Calu3 (cell line): ENCODE results near the gene SIGLEC8. TPM values are rescaled to one million over a fixed set of nuclear protein-coding genes. Genes with fewer than 3 reads are reported as not detected.

Experiments used
- BruUV-seq: library from RNA; stranded (reverse); fragments of 400-500 nt; replicated peaks from 2 replicates; lab custom pipeline; 2021; lab: Mats Ljungman, UMichigan
- CTCF ChIA-PET: fragments of 300-600 bp; sonication (Branson Sonifier 250); formaldehyde crosslinking; loops from one replicate; lab custom pipeline; 2022; ENCODE audit warnings: antibody characterized with exemption; lab: Charles Lee
- DNase-seq: peaks from one replicate; pipeline ENCODE4 v3.0.0; 2022
- H3K27ac Mint-ChIP-seq: one replicate; pipeline ENCODE4 v1.8.0; 2022; ENCODE audit warnings: mixed read lengths; ENCODE audit not compliant: unreplicated experiment
- H3K27me3 Mint-ChIP-seq: one replicate; pipeline ENCODE4 v1.8.0; 2022; ENCODE audit warnings: mixed read lengths; ENCODE audit not compliant: unreplicated experiment
- H3K36me3 Mint-ChIP-seq: one replicate; pipeline ENCODE4 v1.8.0; 2022; ENCODE audit warnings: mild to moderate bottlenecking, moderate library complexity, mixed read lengths; ENCODE audit not compliant: insufficient read depth, unreplicated experiment
- H3K4me1 Mint-ChIP-seq: one replicate; pipeline ENCODE4 v1.8.0; 2022; ENCODE audit warnings: mild to moderate bottlenecking, low read depth, mixed read lengths; ENCODE audit not compliant: unreplicated experiment
- H3K4me3 Mint-ChIP-seq: one replicate; pipeline ENCODE4 v1.8.0; 2022; ENCODE audit warnings: mild to moderate bottlenecking, low read depth, moderate library complexity, mixed read lengths; ENCODE audit not compliant: unreplicated experiment
- H3K9me3 Mint-ChIP-seq: one replicate; pipeline ENCODE4 v1.8.0; 2022; ENCODE audit warnings: low read depth, mixed read lengths; ENCODE audit not compliant: unreplicated experiment
- CTCF ChIP-seq: fragments of 200-600 bp; IDR thresholded peaks from one replicate; pipeline ENCODE4 v1.8.0; 2022; ENCODE audit warnings: antibody characterized with exemption; ENCODE audit not compliant: unreplicated experiment
- intact Hi-C: fragments of 100-400 bp; cut with micrococcal nuclease; formaldehyde crosslinking; loops from one replicate; pipeline ENCODE4 v1.10.0; 2022; ENCODE audit not compliant: unreplicated experiment
- total RNA-seq: library from RNA; stranded (reverse); gene quantifications from 2 replicates; pipeline ENCODE4 v1.2.3, GENCODE V29; 2022

The SIGLEC8 gene
- total RNA-seq, 1 experiment from 2014 or later: not detected

DNA sequence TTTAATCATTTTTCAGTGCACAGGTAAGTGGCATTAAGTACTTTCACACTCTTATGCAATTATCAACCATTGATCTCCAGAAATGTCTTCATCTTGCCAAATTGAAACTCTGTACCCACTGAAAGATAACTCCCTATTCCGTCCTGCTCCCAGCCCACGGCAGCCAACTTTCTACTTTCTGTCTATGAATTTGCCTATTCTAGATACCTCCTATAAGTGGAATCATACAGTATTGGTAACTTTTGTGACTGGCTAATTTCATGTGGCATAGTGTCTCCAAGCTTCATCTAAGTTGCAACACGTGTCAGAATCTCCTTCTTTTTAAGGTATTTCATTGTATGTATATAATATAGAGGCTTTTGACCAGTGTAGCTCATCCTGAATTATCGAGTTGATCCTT lies 14.4 kb upstream of the SIGLEC8 start:
- intact Hi-C loops: loop anchor here (1.0 to 10.0 kb wide), 4 partner anchors 43 to 311 kb away; partner anchors contain the start of gene ZNF175
- Mint-ChIP-seq H3K4me3 (no peak overlapping the region), H3K27ac (no peak overlapping the region), H3K9me3 (peaks cover 4% of the 10 kb centered on the region), H3K36me3 (peaks cover 4% of the 10 kb centered on the region), H3K27me3 (peaks cover 9% of the 10 kb centered on the region), H3K4me1 (peaks cover 42% of the 10 kb centered on the region)
- no TSS peak for BruUV-seq
- no peak for TF ChIP-seq CTCF
- no peak for DNase-seq
- CTCF ChIA-PET: interaction anchor here (0.5 to 4.9 kb wide), 4 partner anchors 43 to 305 kb away, joined by 3 to 84 read pairs (median 3); no protein-coding TSS in a partner anchor

GRCh38 chr19:51471527-51471926 lies 13.3 kb upstream of the SIGLEC8 start:
- Mint-ChIP-seq H3K27ac (no peak overlapping the region), H3K36me3 (peaks cover 4% of the 10 kb centered on the region), H3K27me3 (peaks cover 20% of the 10 kb centered on the region), H3K4me1 (peaks cover 33% of the 10 kb centered on the region), H3K4me3 (no peak overlapping the region), H3K9me3 (no peaks in the 10 kb centered on the region)
- no peak for TF ChIP-seq CTCF
- CTCF ChIA-PET: interaction anchor here (4.9 kb wide), 1 partner anchor 187 kb away, joined by 84 read pairs; no protein-coding TSS in a partner anchor
- intact Hi-C loops: loop anchor here (10.0 kb wide), 1 partner anchor 103 kb away; the partner anchor contains the start of gene ZNF175
- BruUV-seq: no TSS peak
- DNase-seq: no peak

- CTCF ChIA-PET: interaction anchor here (0.7 to 4.9 kb wide), 2 partner anchors 104 to 187 kb away, joined by 5 to 84 read pairs; no protein-coding TSS in a partner anchor
- H3K36me3 Mint-ChIP-seq: peaks cover 4% of the 10 kb centered on the region
- no TSS peak for BruUV-seq
- no peak for TF ChIP-seq CTCF
- intact Hi-C loops: loop anchor here (10.0 kb wide), 1 partner anchor 104 kb away; the partner anchor contains the start of gene ZNF175
- H3K4me1 Mint-ChIP-seq: peaks cover 33% of the 10 kb centered on the region
- no peak overlapping the region for H3K4me3 Mint-ChIP-seq
- H3K27ac Mint-ChIP-seq: no peak overlapping the region
- no peaks in the 10 kb centered on the region for H3K9me3 Mint-ChIP-seq
- H3K27me3 Mint-ChIP-seq: peaks cover 25% of the 10 kb centered on the region
- DNase-seq: no peak
Observed at GRCh38 chr19:51470966-51471365, 12.7 kb upstream of the SIGLEC8 start.

GRCh38 chr19:51469629-51470028 lies 11.4 kb upstream of the SIGLEC8 start:
- intact Hi-C loops: loop anchor here (10.0 kb wide), 1 partner anchor 105 kb away; the partner anchor contains the start of gene ZNF175
- H3K27ac Mint-ChIP-seq: no peak overlapping the region
- CTCF ChIA-PET: no interaction called here

More at GRCh38 chr19:51469629-51470028, 11.4 kb upstream of the SIGLEC8 start:
- no peak overlapping the region for H3K4me3 Mint-ChIP-seq
- no TSS peak for BruUV-seq
- peaks cover 38% of the 10 kb centered on the region for H3K27me3 Mint-ChIP-seq
- H3K36me3 Mint-ChIP-seq: no peaks in the 10 kb centered on the region
- H3K9me3 Mint-ChIP-seq: no peaks in the 10 kb centered on the region
- no peak for DNase-seq
- TF ChIP-seq CTCF: no peak
- H3K4me1 Mint-ChIP-seq: peaks cover 22% of the 10 kb centered on the region
